Posterior cingulate gyrus (tissue), 11 donors: ENCODE measurements around the gene ACAP3.
A peak's percentile ranks its signal among the peaks of the same experiment; 100 is the strongest.

Experiments
- DNase-seq, 10 donors: peaks; one replicate each; pipeline versions ENCODE4 v3.0.0 to v3.0.0-alpha.2; 2020 to 2021; ENCODE audit warnings: mixed read lengths in 3 of 10
- intact Hi-C: fragments of 100-400 bp; cut with DNase I; formaldehyde crosslinking; loops from one replicate; pipeline ENCODE4 v1.15.1; 2023

ACAP3 gene

DNA sequence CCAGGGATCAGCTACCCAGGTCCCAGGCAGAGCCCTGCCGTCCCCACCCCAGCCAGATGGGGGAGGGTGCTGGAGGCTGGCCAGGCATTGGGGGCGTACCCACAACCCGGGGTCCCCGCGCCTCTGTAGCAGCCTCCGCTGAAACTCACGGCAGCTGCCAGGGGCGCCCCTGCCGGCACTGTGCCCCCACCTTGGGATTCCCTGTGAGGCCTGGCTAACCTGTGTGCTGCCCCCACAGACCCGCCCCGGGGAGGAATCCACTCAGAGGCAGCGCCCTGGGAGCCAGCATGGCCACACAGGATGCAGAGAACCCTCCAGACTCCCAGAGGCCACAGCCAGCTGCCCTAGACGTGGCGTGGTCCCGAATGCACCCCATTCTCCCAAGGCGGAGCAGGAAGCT lies 37.7 kb upstream of the ACAP3 start:
- intact Hi-C loops, result no loop called here
- no peak for DNase-seq

DNA sequence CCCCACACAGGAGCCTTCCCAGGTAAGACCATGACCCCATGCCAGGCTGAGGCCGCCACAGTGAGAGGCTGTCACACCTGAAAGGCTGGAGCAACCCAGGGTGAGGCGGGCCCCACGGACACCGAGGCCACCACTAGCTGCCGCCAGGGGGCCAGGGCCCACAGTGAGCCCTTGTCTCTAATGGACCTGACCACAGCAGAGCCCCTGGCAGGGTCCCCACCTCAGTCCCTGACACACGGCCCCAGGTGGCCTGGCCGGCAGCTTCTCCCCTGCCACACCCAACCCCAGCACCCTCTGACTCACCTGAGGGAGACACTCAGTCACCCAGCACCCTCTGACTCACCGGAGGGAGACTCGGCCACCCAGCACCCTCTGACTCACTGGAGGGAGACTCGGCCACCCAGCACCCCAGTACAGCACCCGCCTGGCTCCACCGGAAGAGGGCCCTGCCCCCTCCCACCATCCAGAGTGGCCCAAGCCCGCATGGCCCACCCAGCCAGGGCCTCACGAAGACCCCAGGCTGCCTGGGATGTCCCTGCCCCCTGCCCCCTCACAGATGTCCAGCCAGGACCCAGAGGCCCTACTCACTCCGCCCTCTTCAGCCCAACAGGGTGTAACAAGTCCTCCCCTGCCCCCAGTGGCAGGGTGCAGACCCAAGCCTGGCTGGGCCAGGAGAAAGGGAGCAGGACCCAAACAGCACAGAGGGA lies 37.1 kb upstream of the ACAP3 start:
- intact Hi-C loops, result no loop called here
- no peak for DNase-seq

- DNase-seq, result no peak
- intact Hi-C loops, result no loop called here
Measured at GRCh38 chr1:1343811-1344421, 36.2 kb upstream of the ACAP3 start.

GRCh38 chr1:1342584-1343115 lies 34.9 kb upstream of the ACAP3 start:
- intact Hi-C loops, result no loop called here
- DNase-seq, result no peak

GRCh38 chr1:1342061-1342562 lies 34.4 kb upstream of the ACAP3 start:
- intact Hi-C loops, result no loop called here
- no peak for DNase-seq

DNA sequence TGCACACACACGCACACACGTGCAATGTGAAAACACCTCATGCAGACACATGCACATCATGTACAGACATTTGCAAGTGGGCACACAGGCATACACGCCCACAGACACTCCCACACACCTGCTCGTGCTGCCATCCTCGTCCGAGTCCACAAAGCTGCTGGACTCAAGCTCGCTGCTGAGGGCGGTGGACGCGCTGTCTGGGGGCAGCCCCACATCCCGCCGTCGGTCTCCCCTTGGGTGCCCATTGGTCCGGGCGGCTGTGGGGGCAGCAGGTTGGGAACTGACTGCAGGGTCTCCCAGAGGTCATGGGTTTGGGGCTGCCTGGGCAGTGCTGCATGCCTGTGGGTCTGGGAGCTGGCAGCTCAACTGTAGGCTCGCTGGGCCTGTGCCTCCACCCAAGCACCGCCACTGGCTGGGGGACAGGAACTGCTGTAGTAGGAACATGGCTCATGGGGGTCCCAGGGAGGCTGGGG lies 33.9 kb upstream of the ACAP3 start:
- no peak for DNase-seq
- intact Hi-C loops, result no loop called here

- intact Hi-C loops, result no loop called here
- no peak for DNase-seq
Measured at GRCh38 chr1:1340791-1341548, 33.2 kb upstream of the ACAP3 start.

- DNase-seq, result no peak
- intact Hi-C loops, result no loop called here
Measured at GRCh38 chr1:1340185-1340584, 32.5 kb upstream of the ACAP3 start.

GRCh38 chr1:1338278-1338677 lies 30.5 kb upstream of the ACAP3 start:
- intact Hi-C loops, result no loop called here
- no peak for DNase-seq

DNA sequence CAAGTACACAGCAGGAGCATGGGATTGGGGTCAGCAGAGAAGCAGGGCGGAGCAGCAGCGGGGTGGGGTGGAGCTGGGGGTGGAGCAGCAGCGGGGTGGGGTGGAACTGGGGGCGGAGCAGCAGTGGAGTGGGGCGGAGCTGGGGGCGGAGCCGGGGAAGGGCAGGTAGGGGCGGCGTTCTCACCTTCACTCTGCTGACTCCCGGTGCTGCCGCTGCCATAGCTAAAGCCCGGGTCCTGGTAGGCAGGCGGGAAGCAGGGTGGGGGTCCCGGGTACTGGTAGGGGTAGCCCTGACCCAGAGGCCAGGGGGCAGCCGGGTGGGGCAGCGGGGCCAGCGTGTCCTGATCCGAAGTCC lies 30.0 kb upstream of the ACAP3 start:
- intact Hi-C loops, result no loop called here
- no peak for DNase-seq

GRCh38 chr1:1336931-1337792 lies 29.4 kb upstream of the ACAP3 start:
- no peak for DNase-seq
- intact Hi-C loops, result no loop called here

DNA sequence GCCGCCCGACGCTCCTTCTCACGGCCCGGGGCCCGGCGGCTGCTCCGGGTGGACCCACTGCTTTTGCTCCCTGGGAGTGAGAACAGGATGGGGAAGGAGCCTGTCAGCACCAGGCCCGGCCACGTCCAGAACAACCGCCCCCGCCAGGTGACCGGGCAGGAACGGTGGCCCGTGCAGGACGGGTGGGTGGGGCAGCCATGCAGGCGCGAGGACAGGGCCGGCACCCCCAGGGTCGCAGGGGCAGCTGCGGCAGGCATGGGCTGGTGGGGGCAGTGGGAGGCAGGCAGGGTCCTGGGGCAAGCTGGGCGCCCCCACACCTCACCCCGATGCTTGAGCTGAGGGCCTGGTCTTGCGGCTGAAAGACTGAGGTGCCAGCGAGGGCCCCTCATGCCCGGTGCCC lies 28.7 kb upstream of the ACAP3 start:
- DNase-seq, result no peak
- intact Hi-C loops, result no loop called here

DNA sequence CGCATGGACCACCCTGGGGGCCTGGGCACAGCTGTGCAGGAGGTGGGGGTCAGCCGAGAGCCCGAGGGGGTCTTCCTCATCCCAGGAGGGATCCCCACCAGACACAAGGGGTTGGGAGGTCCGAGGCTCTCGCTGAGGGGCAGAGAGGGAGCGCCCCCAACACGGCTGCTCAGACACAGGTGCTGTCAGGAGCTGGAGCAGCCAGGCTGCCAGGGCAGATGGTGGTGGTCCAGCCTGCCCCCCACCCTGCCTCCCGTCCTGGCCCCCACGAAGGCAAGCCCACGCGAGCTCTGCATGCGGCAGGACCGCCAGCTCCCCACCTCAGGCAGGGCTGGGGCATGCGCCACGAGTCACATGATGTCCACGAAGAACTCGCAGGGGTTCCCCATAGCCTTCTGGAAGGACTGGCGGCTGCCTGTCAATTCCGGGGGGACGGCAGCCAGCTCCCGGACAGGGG lies 28.1 kb upstream of the ACAP3 start:
- intact Hi-C loops, result no loop called here
- DNase-seq, result no peak

DNA sequence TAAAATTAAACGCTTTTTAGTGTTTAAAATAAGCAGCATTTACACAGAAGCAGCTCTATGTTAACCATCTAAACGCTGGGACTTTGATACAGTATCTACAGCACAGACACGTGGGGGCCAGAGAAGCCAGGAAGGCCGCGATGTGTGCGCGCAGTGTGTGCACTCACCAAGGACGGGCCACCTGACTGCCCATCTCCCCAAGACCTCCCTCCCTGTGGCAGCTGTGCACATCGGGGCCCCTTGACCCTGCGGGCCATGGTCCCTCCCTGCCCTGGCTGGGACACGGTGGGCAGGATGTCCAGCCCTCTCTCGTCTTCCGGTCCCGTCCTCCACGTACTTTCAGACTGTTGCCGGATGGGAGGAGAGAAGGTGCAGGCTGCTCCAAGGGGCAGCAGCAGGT lies 27.6 kb upstream of the ACAP3 start:
- DNase-seq, result no peak

DNA sequence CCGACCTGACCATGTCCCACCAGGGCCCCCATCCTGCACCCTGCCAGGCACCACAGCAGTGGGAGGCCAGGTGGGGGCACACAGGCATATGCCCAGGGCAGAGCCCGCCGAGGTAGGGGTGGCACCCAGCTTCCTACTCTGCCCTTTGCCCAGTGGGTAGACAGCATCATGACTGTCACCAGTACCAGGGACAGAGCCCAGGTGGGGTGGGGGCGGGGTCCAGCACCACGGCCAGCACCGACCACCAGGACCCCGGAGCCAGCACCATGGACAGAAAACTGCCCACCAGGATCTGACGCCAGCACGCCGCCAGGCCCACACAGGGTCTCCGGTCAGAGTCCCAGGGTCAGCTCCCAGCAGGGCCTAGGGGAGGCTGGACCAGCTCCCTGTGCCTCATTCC lies 27.1 kb upstream of the ACAP3 start:
- intact Hi-C loops, result no loop called here
- DNase-seq, result no peak

More for the DNA sequence above, 27.6 kb upstream of the ACAP3 start:
- intact Hi-C loops, result no loop called here

DNA sequence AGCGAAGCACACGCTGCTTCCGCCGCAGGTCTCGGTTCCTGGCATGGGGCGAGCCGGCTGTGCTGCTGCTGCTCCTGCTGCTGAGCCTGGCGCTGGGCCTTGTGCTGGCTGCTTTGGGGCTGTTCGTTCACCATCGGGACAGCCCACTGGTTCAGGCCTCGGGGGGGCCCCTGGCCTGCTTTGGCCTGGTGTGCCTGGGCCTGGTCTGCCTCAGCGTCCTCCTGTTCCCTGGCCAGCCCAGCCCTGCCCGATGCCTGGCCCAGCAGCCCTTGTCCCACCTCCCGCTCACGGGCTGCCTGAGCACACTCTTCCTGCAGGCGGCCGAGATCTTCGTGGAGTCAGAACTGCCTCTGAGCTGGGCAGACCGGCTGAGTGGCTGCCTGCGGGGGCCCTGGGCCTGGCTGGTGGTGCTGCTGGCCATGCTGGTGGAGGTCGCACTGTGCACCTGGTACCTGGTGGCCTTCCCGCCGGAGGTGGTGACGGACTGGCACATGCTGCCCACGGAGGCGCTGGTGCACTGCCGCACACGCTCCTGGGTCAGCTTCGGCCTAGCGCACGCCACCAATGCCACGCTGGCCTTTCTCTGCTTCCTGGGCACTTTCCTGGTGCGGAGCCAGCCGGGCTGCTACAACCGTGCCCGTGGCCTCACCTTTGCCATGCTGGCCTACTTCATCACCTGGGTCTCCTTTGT lies 26.0 kb upstream of the ACAP3 start:
- no peak for DNase-seq
- intact Hi-C loops, result no loop called here

GRCh38 chr1:1332774-1333480 lies 25.2 kb upstream of the ACAP3 start:
- intact Hi-C loops, result no loop called here
- peak in 5 of 10 donors; percentile 51 to 92 (median 86) for DNase-seq

DNA sequence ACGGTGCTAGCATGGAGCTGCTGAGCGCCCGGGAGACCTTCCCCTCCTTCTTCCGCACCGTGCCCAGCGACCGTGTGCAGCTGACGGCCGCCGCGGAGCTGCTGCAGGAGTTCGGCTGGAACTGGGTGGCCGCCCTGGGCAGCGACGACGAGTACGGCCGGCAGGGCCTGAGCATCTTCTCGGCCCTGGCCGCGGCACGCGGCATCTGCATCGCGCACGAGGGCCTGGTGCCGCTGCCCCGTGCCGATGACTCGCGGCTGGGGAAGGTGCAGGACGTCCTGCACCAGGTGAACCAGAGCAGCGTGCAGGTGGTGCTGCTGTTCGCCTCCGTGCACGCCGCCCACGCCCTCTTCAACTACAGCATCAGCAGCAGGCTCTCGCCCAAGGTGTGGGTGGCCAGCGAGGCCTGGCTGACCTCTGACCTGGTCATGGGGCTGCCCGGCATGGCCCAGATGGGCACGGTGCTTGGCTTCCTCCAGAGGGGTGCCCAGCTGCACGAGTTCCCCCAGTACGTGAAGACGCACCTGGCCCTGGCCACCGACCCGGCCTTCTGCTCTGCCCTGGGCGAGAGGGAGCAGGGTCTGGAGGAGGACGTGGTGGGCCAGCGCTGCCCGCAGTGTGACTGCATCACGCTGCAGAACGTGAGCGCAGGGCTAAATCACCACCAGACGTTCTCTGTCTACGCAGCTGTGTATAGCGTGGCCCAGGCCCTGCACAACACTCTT lies 24.5 kb upstream of the ACAP3 start:
- no peak for DNase-seq

More for the DNA sequence above, 24.5 kb upstream of the ACAP3 start:
- intact Hi-C loops, result no loop called here
